CD1c-positive myeloid dendritic cell (primary cell): Measurements from ENCODE around the gene F9.

Source experiments
- DNase-seq: peaks from one replicate; pipeline ENCODE4 v3.0.0-alpha.2; 2016; ENCODE audit errors: extremely low spot score

F9 gene

GRCh38 chrX:139600105-139600504 is 69.6 kb downstream of the F9 start:
- no peak for DNase-seq
